GM12878 (cell line): ENCODE measurements around the gene TMEM161B. TPM values are rescaled to one million over a fixed set of nuclear protein-coding genes. Genes with fewer than 3 reads are reported as not detected.

Experiments
- ATAC-seq: fragments of 200-7000 bp; cut with Tn5 transposase; 3 replicates; pipeline ENCODE4 v1.9.1; 2020; ENCODE audit warnings: mild to moderate bottlenecking, moderate library complexity
- BruUV-seq: library from RNA; stranded (reverse); fragments of 400-500 nt; replicated peaks from 2 replicates; lab custom pipeline; 2021; lab: Mats Ljungman, UMichigan
- CTCF ChIA-PET: fragments of 300-600 bp; sonication (Branson Sonifier 250); formaldehyde crosslinking; extraction: SDS; loops from one replicate; lab custom pipeline; 2021; ENCODE audit warnings: inconsistent platforms; lab: Yijun Ruan, JAX
- POLR2A ChIA-PET: fragments of 350-600 bp; formaldehyde crosslinking; extraction: SDS; loops from one replicate; lab custom pipeline; 2021; ENCODE audit warnings: inconsistent platforms; lab: Charles Lee
- RAD21 ChIA-PET: fragments of 300-600 bp; sonication (Branson Sonifier 250); formaldehyde crosslinking; loops from one replicate; lab custom pipeline; 2023; ENCODE audit warnings: antibody characterized with exemption; ENCODE audit not compliant: unreplicated experiment; lab: Charles Lee
- SMC1A ChIA-PET: fragments of 300-600 bp; sonication (Branson Sonifier 250); formaldehyde crosslinking; loops from one replicate; lab custom pipeline; 2023; ENCODE audit not compliant: unreplicated experiment, uncharacterized antibody; lab: Charles Lee
- DNase-seq: peaks from one replicate; pipeline ENCODE4 v3.0.0-alpha.2; 2011; ENCODE audit warnings: low read depth, low spot score
- FAIRE-seq: peaks from 3 replicates; lab custom pipeline; 2011; peaks lifted over from hg19 to GRCh38; lab: Jason Lieb, UNC
- H2AFZ ChIP-seq: 2 replicates; pipeline ENCODE4 v1.6.0; 2011; ENCODE audit warnings: low read depth, low read length, control low read depth; ENCODE audit not compliant: control insufficient read depth
- H3K27ac ChIP-seq: 2 replicates; pipeline ENCODE4 v1.5.1; 2011; ENCODE audit warnings: control low read depth; ENCODE audit not compliant: control insufficient read depth, insufficient read depth
- H3K27me3 ChIP-seq, 2 experiments: replicated peaks in 1 of 2; 2 replicates each; pipeline versions ENCODE4 v1.6.0 to v1.6.1; 2011; ENCODE audit warnings: low read length in 1 of 2; ENCODE audit not compliant: control insufficient read depth in 2 of 2, insufficient read depth in 2 of 2
- H3K36me3 ChIP-seq, 2 experiments: 2 replicates each; pipeline ENCODE4 v1.5.1; 2011; ENCODE audit warnings: low read length in 1 of 2; ENCODE audit not compliant: control insufficient read depth in 2 of 2, insufficient read depth in 2 of 2
- H3K4me1 ChIP-seq: 2 replicates; pipeline ENCODE4 v1.6.1; 2011; ENCODE audit warnings: mild to moderate bottlenecking, low read length, moderate library complexity, mixed read lengths; ENCODE audit not compliant: control insufficient read depth, insufficient read depth
- H3K4me2 ChIP-seq: 2 replicates; pipeline ENCODE4 v1.6.0; 2011; ENCODE audit warnings: control low read depth; ENCODE audit not compliant: control insufficient read depth, insufficient read depth
- H3K4me3 ChIP-seq: fragments of 200-600 bp; sonication (generic); 2 replicates; pipeline ENCODE4 v1.5.1; 2016
- H3K79me2 ChIP-seq: 2 replicates; pipeline ENCODE4 v1.6.0; 2011; ENCODE audit warnings: low read length; ENCODE audit not compliant: control insufficient read depth, insufficient read depth
- H3K9ac ChIP-seq: 2 replicates; pipeline ENCODE4 v1.8.0; 2011; ENCODE audit warnings: low read length, control low read depth, mixed read lengths; ENCODE audit not compliant: control insufficient read depth, insufficient read depth
- H3K9me3 ChIP-seq: replicated peaks from 3 replicates; pipeline ENCODE4 v1.5.1; 2011; ENCODE audit warnings: mild to moderate bottlenecking, low read length; ENCODE audit not compliant: control insufficient read depth, insufficient read depth
- H4K20me1 ChIP-seq: 2 replicates; pipeline ENCODE4 v1.6.0; 2011; ENCODE audit not compliant: control insufficient read depth, insufficient read depth
- BCL3 ChIP-seq: IDR thresholded peaks from 2 replicates; pipeline ENCODE4 v1.6.1; 2011; ENCODE audit warnings: borderline replicate concordance, low read depth, mild to moderate bottlenecking, moderate library complexity, low read length; ENCODE audit not compliant: insufficient read depth, poor library complexity, severe bottlenecking
- CREM ChIP-seq: IDR thresholded peaks from 2 replicates; pipeline ENCODE4 v1.6.1; 2014; ENCODE audit warnings: antibody characterized with exemption, low read depth
- NR2C1 ChIP-seq: fragments of 450-650 bp; IDR thresholded peaks from 2 replicates; pipeline ENCODE4 v1.6.1; 2017; ENCODE audit warnings: antibody characterized with exemption, mild to moderate bottlenecking, moderate library complexity
- SUPT20H ChIP-seq: IDR thresholded peaks from 2 replicates; pipeline ENCODE4 v1.6.1; 2011; ENCODE audit warnings: low read depth, mild to moderate bottlenecking, low read length, moderate library complexity, borderline replicate concordance; ENCODE audit not compliant: control insufficient read depth
- TARDBP ChIP-seq: IDR thresholded peaks from 2 replicates; pipeline ENCODE4 v1.6.1; 2016; ENCODE audit warnings: borderline replicate concordance
- WGBS: methylation state at CpG from one replicate; pipeline ENCODE4 v1.1.6; 2016; ENCODE audit warnings: low lambda C conversion rate; ENCODE audit not compliant: insufficient replicate concordance, insufficient coverage; ENCODE audit errors: missing lambda C conversion rate; 5-methylcytosine and 5-hydroxymethylcytosine counted together
- in situ Hi-C: fragments of 300-500 bp; cut with MboI; formaldehyde crosslinking; loops from 9 replicates; pipeline ENCODE4 v1.14.3; 2018; ENCODE audit warnings: mixed read lengths
- intact Hi-C: fragments of 100-400 bp; cut with micrococcal nuclease; formaldehyde crosslinking; loops from one replicate; pipeline ENCODE4 v1.14.2; 2022; ENCODE audit not compliant: unreplicated experiment
- polyA plus RNA-seq, 11 experiments: library from polyadenylated mRNA; depleted of rRNA in 4 of 11; unstranded in 6 of 11; stranded (reverse) in 5 of 11; fragments of >200 nt; fragmentation: Nextera tagmentation in 4 of 11; fragmentation: Illumina TruSeq in 1 of 11; extraction: Ambion mirVana in 4 of 11; extraction: Trizol in 1 of 11; gene quantifications; 1 replicate in 1 of 11; 2 replicates in 10 of 11; pipeline versions ENCODE4 v1.2.1 to v1.2.3, GENCODE V29; 2011 to 2016; ENCODE audit warnings: inconsistent platforms in 2 of 11, missing spikeins in 2 of 11, low read depth in 1 of 11
- total RNA-seq, 4 experiments: library from RNA; depleted of rRNA in 3 of 4; stranded (reverse); fragments of >200 nt in 3 of 4; fragmentation: Illumina TruSeq in 1 of 4; extraction: Trizol in 1 of 4; gene quantifications; 2 replicates each; pipeline versions ENCODE4 v1.2.1 to v1.2.3, GENCODE V29; 2013 to 2021

Gene TMEM161B
- total and polyA plus RNA-seq, 10 of the 15 experiments (the other 5 are each of a cell fraction or from before 2014, with no cell fraction given) = 13.8 to 38.9 (median 25.0) TPM

- ChIA-PET POLR2A (interaction anchor here (0.6 kb wide), 1 partner anchor 76 kb away, joined by 3 read pairs; no protein-coding TSS in a partner anchor), CTCF (interaction anchor here (1.1 kb wide), 1 partner anchor 9 kb away, joined by 4 read pairs; no protein-coding TSS in a partner anchor), SMC1A (no interaction called here), RAD21 (no interaction called here)
- H3K9me3 ChIP-seq = no peaks in the 10 kb centered on the region
- DNase-seq (no peak), ATAC-seq (no peak), FAIRE-seq (no peak)
- no peaks in the 10 kb centered on the region for H3K4me1 ChIP-seq
- H3K9ac ChIP-seq = no peak overlapping the region
- no peaks in the 10 kb centered on the region for H3K79me2 ChIP-seq
- H2AFZ ChIP-seq = no peak overlapping the region
- no peak overlapping the region for H3K27ac ChIP-seq
- H3K4me2 ChIP-seq = no peak overlapping the region
- H3K36me3 ChIP-seq = 0 out of 4 replicates have a peak, but pooled peaks cover 0 to 4% of the 10 kb centered on the region in 2 experiments
- H3K4me3 ChIP-seq = no peak overlapping the region
- in situ Hi-C loops (no loop called here), intact Hi-C loops (no loop called here)
- no peaks in the 10 kb centered on the region for H3K27me3 ChIP-seq
- TF ChIP-seq TARDBP = no peak
- no peak for TF ChIP-seq NR2C1
- TF ChIP-seq CREM = no peak
- no peak for TF ChIP-seq BCL3
- TF ChIP-seq SUPT20H = no peak
- H4K20me1 ChIP-seq = no peaks in the 10 kb centered on the region
- WGBS = 73% methylated on average over 4 of the region's 4 CpGs
- BruUV-seq = no TSS peak
Measured at GRCh38 chr5:88287846-88288527, 19.3 kb upstream of the TMEM161B start.
